Measurements from ENCODE around the gene TM9SF1.

Gene TM9SF1

GRCh38 chr14:24195186-24196070 lies at the start of gene TM9SF1:
TM9SF1 (minus strand) TSS chr14:24195441; CDS start chr14:24195019, 422 bp downstream.
- DNase-seq (ENCODE audit: low read depth), result peak; percentile 46

- no peak for DNase-seq (ENCODE audit: low read depth)
Measured at GRCh38 chr14:24243336-24243836, 48.1 kb upstream of the TM9SF1 start.

GRCh38 chr14:24241829-24242443 lies 46.7 kb upstream of the TM9SF1 start:
- DNase-seq (ENCODE audit: low read depth), result peak; percentile 40

- DNase-seq (ENCODE audit: low read depth), result no peak
Measured at GRCh38 chr14:24240110-24240918, 45.1 kb upstream of the TM9SF1 start.

- no peak for DNase-seq (ENCODE audit: low read depth)
Measured at GRCh38 chr14:24238527-24239037, 43.3 kb upstream of the TM9SF1 start.

- DNase-seq (ENCODE audit: low read depth), result no peak
Measured at GRCh38 chr14:24238123-24238522, 42.9 kb upstream of the TM9SF1 start.

- DNase-seq (ENCODE audit: low read depth), result no peak
Measured at GRCh38 chr14:24237463-24237955, 42.3 kb upstream of the TM9SF1 start.

- DNase-seq (ENCODE audit: low read depth), result no peak
Measured at GRCh38 chr14:24236689-24237462, 41.6 kb upstream of the TM9SF1 start.

GRCh38 chr14:24235804-24236688 lies 40.8 kb upstream of the TM9SF1 start:
- DNase-seq (ENCODE audit: low read depth), result no peak

GRCh38 chr14:24234095-24235005 lies 39.1 kb upstream of the TM9SF1 start:
- no peak for DNase-seq (ENCODE audit: low read depth)

GRCh38 chr14:24233538-24233866 lies 38.3 kb upstream of the TM9SF1 start:
- no peak for DNase-seq (ENCODE audit: low read depth)

- DNase-seq (ENCODE audit: low read depth), result no peak
Measured at GRCh38 chr14:24232645-24233537, 37.6 kb upstream of the TM9SF1 start, which contains the start of gene GMPR2. GMPR2 (plus strand) TSS chr14:24232929; CDS start chr14:24233254, 325 bp downstream.

GRCh38 chr14:24232121-24232644 lies 36.9 kb upstream of the TM9SF1 start, which contains the start of gene NEDD8:
NEDD8 (minus strand) TSS chr14:24232367; CDS start chr14:24232267, 100 bp downstream.
- DNase-seq (ENCODE audit: low read depth), result peak; percentile 92

GRCh38 chr14:24231263-24232120 lies 36.3 kb upstream of the TM9SF1 start:
- DNase-seq (ENCODE audit: low read depth), result no peak

- no peak for DNase-seq (ENCODE audit: low read depth)
Measured at GRCh38 chr14:24228902-24229301, 33.7 kb upstream of the TM9SF1 start.

GRCh38 chr14:24226473-24226872 lies 31.2 kb upstream of the TM9SF1 start:
- DNase-seq (ENCODE audit: low read depth), result no peak

Measured in HS-5 (cell line).